PFSK-1 (cell line): ENCODE results near the gene VEZF1.

Experiments
- POLR2AphosphoS5 ChIP-seq: IDR thresholded peaks from 2 replicates; pipeline ENCODE4 v1.6.1; 2012; ENCODE audit warnings: low read depth, mild to moderate bottlenecking, control low read depth, low read length, moderate library complexity
- REST ChIP-seq, 2 experiments: IDR thresholded peaks; 2 replicates each; pipeline versions ENCODE4 v1.6.1 to v1.8.0; 2011 to 2012; ENCODE audit warnings: low read depth in 2 of 2, low read length in 2 of 2, control low read depth in 1 of 2, inconsistent platforms in 1 of 2, mild to moderate bottlenecking in 1 of 2, moderate library complexity in 1 of 2; ENCODE audit not compliant: insufficient read depth in 1 of 2
- TAF1 ChIP-seq: IDR thresholded peaks from 2 replicates; pipeline ENCODE4 v1.6.1; 2012; ENCODE audit warnings: low read length, control low read depth, borderline replicate concordance; ENCODE audit not compliant: insufficient read depth

DNA sequence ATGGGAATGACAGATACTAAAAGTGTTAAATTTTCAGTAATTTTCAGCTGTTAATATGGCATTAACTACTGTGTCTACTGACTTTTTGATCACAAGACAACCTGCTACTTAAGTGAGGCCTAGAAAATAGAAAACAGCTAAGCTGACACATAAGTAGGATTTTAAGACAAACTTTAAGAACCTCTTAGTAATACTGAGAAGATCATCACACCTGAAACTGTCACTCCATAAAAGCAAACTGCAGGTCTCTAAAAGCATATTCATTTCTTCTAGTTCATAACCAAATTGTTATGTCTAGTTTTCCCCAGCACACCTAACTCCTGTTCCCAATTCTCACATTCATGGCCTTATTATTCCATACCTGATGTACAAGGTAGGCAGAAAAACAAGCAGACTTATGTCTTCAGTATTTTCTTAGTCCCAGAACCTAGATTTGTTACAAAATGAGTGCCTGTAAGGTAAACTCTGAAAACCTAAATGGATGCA, 11.0 kb upstream of the VEZF1 start:
- TF ChIP-seq POLR2AphosphoS5 (no peak), REST (IDR thresholded peaks at IDR 0.05; ENCODE audit: insufficient read depth in 1 of 2, low read depth in 2 of 2, low read length in 2 of 2) (no peak), TAF1 (no peak)
